HK-2 (cell line): Measurements from ENCODE around the gene FBLN5.
"Not testable (repeated sequence)": the region's sequence is repeated elsewhere in the genome, so short reads cannot be mapped to it uniquely, and the experiment has no call there.

Source experiments
- DNase-seq: peaks from one replicate; pipeline ENCODE4 v3.0.0-alpha.2; 2018; ENCODE audit not compliant: unreplicated experiment

The FBLN5 gene

DNA sequence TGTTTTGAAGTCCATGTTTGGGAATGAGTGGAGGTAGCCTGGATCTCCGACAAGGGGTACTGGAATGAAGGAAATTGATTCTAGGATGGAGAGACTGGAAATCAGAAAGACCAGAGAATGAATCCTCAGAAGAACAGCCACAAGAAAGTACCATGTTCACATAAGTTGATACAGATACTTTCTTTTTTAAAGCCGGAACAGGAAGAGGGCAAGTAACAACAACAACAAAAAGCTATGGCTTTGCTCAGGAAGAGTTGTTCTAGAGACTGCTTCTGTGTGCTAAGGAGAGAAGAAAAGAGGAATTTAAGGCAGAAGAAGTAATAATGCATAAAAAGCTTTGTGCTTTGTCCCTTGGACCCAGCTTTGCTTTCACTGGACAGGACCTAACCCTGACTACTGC, 86.4 kb downstream of the FBLN5 start:
- no peak for DNase-seq

DNA sequence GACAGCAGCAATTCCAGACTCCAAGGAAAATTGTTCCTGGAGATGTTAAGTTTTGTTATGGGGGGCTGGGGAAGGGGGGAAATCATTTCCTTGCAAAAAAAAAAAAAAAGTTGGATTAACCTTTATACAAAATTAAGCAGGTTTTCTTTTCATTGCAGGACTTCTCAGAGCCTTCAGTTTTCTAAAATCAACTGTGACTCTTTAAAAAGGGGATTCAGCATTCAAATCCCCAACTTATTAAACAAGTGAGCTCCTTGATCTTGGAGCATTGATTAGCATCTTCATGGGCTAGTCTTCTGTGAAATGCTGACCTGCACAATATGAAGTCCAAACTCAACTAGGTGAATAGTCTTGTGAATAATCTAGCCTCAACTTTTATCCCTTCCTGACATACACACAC, 87.3 kb downstream of the FBLN5 start:
- no peak for DNase-seq

- no peak for DNase-seq
Measured at GRCh38 chr14:91858536-91859275, 88.8 kb downstream of the FBLN5 start.

- no peak for DNase-seq
Measured at GRCh38 chr14:91857614-91858013, 89.9 kb downstream of the FBLN5 start.

GRCh38 chr14:91854327-91854934, 93.1 kb downstream of the FBLN5 start:
- DNase-seq: no peak

DNA sequence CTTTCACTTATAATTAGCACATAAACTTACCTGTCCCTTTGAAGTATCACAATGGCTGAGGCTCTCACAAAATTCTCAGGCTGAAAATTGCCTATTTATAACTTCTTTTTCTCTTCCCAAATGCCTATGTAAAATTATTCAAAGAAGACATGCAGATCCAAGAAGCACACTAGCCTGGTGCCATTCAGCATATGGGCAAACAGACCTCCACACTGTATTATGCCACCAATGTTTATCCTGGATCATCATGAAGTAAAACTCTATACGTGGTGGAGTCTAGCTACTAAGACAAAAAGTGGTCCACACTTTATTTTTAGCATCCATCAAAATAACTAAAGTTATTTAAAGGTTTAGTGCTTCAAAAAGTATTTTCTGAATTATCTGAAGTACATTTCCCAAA, 95.9 kb downstream of the FBLN5 start:
- DNase-seq: no peak

GRCh38 chr14:91848504-91849001, 98.9 kb downstream of the FBLN5 start:
- no peak for DNase-seq

DNA sequence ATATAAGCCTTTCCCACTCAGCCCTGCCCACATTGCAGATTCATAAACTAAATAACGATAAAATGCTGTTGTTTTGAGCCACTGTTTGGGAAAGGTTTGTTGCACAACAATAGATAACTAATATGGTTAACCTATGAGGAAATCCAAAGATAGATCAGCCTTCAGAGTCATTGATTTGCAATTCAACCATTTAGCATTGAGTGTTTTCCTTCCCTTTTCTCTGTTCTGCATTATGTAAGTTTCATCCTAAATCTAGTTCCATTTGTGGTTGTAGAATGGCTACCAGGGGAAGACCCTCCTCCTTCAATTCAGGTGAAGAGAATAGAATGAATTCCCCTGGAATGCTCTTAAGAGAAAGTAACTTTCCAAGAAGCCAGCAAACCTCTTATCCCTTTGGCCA, 99.8 kb downstream of the FBLN5 start:
- DNase-seq: no peak

- no peak for DNase-seq
Measured at GRCh38 chr14:91845652-91846051, 101.8 kb downstream of the FBLN5 start.

DNA sequence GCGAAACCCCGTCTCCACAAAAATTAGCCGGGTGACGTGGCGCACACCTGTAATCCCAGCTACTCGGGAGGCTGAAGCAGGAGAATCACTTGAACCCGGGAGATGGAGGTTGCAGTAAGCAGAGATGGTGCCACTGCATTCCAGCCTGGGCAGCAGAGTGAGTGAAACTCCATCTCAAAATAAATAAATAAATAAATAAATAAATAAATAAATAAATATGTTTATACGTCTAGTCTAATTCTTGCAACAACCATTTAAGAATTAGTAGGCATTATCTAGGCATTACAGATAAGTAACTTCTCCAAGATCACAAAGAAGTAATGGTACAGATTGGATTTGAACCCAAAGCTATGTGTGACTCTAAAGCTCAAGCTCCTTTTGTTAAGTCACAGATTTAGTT, 102.4 kb downstream of the FBLN5 start:
- DNase-seq: not testable (repeated sequence)

DNA sequence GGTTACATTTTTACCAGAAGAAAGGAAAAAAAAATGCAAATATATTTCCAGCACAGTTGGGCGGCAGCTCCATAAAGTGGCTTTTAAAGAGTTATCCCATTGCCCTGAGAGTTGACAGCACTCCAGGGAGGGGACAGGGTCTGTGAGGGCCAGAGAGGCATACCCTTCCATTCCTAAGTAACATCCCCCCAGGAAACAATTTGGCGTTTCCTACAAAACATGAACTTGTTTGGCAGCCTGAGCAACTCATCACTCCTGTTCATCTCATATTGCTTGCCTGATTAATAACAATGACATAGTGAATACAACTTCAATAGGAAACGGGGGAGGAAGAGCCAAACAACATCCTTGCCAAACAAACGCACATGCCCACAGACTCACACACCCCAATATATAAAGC, 103.5 kb downstream of the FBLN5 start:
- DNase-seq: no peak

- DNase-seq: no peak
Measured at GRCh38 chr14:91843437-91843836, 104.1 kb downstream of the FBLN5 start.

DNA sequence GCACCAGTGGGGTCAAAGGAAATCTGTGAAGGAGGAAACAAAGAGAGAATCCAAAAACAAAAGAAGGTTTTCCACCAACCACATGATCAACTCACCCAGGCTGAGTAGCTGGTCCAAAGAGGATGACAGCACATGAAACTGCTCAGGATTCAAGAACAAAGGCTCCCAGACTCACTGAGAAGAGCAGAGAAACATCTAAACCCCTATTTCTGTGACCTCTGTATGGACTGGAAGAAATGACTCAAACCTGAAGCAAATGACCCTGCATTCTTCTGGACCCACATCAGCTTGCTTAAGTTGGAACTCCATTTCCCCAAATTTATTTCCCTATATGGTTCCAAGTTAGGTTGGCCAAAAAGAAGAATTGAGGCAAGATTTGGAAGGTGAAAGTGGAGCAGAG, 106.4 kb downstream of the FBLN5 start:
- no peak for DNase-seq

- no peak for DNase-seq
Measured at GRCh38 chr14:91839749-91840148, 107.7 kb downstream of the FBLN5 start.

DNA sequence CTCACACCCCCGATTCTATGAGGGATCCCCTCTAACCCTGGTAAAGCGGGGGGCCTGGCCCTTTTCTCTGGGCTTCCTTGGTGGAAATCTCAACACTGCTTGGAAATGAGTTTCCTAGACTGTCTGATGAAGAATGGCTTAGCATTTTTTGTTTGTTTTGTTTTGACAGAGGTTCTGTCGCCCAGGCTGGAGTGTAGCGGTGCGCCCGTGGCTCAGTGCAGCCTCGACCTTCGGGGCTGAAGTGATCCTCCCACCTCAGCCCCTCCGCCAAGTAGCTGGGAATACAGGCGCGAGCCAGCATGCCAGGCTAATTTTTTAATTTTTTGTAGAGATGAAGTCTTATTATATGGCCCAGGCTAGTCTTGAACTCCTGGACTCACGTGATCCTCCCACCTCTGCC, 110.4 kb downstream of the FBLN5 start:
- DNase-seq: no peak

GRCh38 chr14:91835920-91836843, 111.3 kb downstream of the FBLN5 start:
- DNase-seq: peak; percentile 72

DNA sequence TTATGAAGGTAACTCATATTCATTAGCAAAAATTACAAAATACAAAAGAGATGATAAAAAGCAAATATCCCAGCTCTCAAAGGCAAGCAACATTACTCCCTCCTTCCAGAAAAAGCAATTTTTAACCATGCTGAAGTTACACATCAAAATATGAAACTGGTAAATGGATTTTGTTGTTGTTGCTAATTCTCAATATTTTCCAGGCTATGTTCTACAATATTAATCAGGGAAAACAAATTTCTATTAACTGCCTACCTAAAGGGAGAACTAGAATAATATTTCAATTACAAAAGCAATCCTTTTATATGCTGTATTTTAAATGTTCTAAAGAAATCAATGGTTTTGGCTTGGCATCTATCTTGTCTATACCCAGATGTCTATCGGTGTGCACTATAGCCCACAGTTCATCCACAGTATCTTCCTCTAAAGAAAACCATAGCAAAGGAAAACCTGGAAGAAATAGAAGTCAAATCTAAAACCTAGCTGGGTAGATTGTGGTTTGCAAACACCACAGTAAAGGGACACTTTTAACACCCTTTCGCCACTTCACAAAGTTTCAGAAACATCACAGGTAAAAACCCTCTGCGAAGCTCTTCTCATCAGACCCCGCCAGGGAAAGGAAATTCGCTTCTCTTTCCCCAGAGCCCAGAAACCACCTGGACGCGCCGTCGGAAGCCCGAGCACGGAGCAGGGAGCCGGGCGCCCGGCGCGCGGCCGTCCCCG, 112.1 kb downstream of the FBLN5 start:
- no peak for DNase-seq

GRCh38 chr14:91834571-91834970, 112.9 kb downstream of the FBLN5 start:
- DNase-seq: no peak

DNA sequence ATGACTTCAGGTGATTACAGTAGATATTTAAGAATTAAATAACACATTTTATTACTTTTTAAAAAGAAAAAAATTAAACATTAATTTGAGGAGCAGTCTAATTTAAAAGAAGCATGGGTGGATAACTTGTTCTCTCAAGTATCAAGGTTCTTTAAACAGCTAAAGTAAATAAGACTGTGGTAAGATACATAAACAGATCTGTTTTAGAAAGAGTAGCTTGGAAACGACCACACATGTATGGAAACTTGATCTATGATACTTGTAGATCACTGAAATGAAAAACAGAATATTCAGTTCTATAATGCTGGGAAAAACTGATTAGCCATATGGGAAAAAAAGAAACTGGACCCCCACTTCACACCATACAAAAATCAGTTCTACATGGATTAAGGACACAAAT, 116.2 kb downstream of the FBLN5 start:
- DNase-seq: no peak

- DNase-seq: no peak
Measured at GRCh38 chr14:91830777-91831176, 116.7 kb downstream of the FBLN5 start.

DNA sequence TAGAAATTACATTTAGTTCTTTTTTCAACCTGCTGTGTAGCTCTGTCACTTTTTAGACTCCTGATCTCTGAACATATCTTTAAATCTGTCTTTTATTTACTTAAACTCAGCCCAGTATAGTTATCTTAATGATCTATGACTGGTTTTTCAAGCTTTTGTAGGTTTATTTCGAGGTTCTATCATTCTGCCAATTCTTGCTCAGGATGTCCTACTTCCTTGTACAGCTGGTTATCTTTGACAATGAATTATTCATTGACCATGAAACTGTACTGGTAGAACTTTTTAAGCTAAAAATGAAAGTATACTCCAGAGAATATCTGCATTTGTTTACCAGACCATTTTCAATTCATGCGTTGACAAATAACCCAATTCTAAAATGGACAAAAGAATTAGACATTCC, 118.0 kb downstream of the FBLN5 start:
- no peak for DNase-seq

DNA sequence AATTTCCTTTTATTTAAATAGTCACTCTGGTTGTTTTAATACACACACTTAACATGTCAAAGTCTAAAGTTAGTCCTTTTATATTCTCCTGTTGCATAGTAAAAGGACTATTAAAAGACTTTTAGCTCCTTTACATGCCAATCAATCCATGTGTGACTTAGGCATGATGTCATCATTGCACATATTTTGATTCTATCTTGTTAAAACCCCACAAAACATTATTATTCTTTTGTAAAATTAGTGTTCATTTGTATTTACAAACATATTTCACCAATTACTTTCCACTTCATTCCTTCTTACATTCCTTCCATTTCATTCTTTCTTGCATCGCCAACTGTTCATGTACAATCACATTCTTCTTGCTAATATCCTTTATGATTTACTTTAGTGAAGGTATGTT, 119.7 kb downstream of the FBLN5 start:
- DNase-seq: no peak
